Panc1 (cell line): ENCODE results near the gene PRKD3.

ENCODE experiments used
- CTCF ChIP-seq: fragments of 450-650 bp; IDR thresholded peaks from 2 replicates; pipeline ENCODE4 v1.5.1; 2017; ENCODE audit warnings: mild to moderate bottlenecking
- POLR2AphosphoS5 ChIP-seq: IDR thresholded peaks from 2 replicates; pipeline ENCODE4 v1.6.1; 2012; ENCODE audit warnings: mild to moderate bottlenecking, low read depth, low read length, moderate library complexity
- REST ChIP-seq, 2 experiments: IDR thresholded peaks; 2 replicates each; pipeline ENCODE4 v1.6.1; 2011 to 2012; ENCODE audit warnings: low read depth in 2 of 2, control low read depth in 1 of 2, low read length in 1 of 2, mild to moderate bottlenecking in 1 of 2, moderate library complexity in 1 of 2; ENCODE audit not compliant: insufficient read depth in 1 of 2
- SIN3A ChIP-seq: IDR thresholded peaks from 2 replicates; pipeline ENCODE4 v1.6.1; 2012; ENCODE audit warnings: low read depth, mild to moderate bottlenecking, low read length, moderate library complexity, borderline replicate concordance; ENCODE audit not compliant: insufficient read depth
- TCF7L2 ChIP-seq: IDR thresholded peaks from 2 replicates; pipeline ENCODE4 v1.6.1; 2011; ENCODE audit warnings: mild to moderate bottlenecking, low read depth, low read length, inconsistent platforms

GRCh38 chr2:37283207-37283606 lies 41.4 kb downstream of the PRKD3 start:
- no peak for TF ChIP-seq CTCF
- no peak for TF ChIP-seq REST (IDR thresholded peaks at IDR 0.05; ENCODE audit: insufficient read depth in 1 of 2, low read depth in 2 of 2, low read length in 1 of 2)
- TF ChIP-seq POLR2AphosphoS5: no peak
- no peak for TF ChIP-seq SIN3A
- TF ChIP-seq TCF7L2: no peak
